Kidney epithelial cell (primary cell): ENCODE results near the gene HSDL1. TPM values are rescaled to one million over a fixed set of nuclear protein-coding genes. Genes with fewer than 3 reads are reported as not detected.

Source experiments
- DNase-seq: peaks from one replicate; pipeline ENCODE4 v3.0.0-alpha.2; 2010; ENCODE audit warnings: low read depth
- H3K27me3 ChIP-seq: 2 replicates; pipeline ENCODE4 v1.6.0; 2011; ENCODE audit warnings: low read length; ENCODE audit not compliant: control insufficient read depth, insufficient read depth
- H3K36me3 ChIP-seq: 2 replicates; pipeline ENCODE4 v1.5.1; 2011; ENCODE audit warnings: low read length; ENCODE audit not compliant: control insufficient read depth, insufficient read depth
- H3K4me3 ChIP-seq: 2 replicates; pipeline ENCODE4 v1.5.1; 2011; ENCODE audit warnings: low read depth, mild to moderate bottlenecking, control low read depth, low read length
- total RNA-seq: library from RNA; depleted of rRNA; stranded (reverse); fragments of >200 nt; gene quantifications from 2 replicates; pipeline ENCODE4 v1.2.3, GENCODE V29; 2015
- TF ChIP-seq, protein P1 (sequence below): IDR thresholded peaks from 2 replicates; pipeline ENCODE4 v1.5.1; 2011; ENCODE audit warnings: mild to moderate bottlenecking, moderate library complexity, low read length, control low read depth, inconsistent platforms; ENCODE audit not compliant: insufficient read depth, poor library complexity, severe bottlenecking

HSDL1 gene
- total RNA-seq, 1 donor from 2014 or later, result 37.9 TPM

GRCh38 chr16:84159007-84159406 lies 14.0 kb upstream of the HSDL1 start:
- Histone ChIP-seq H3K4me3 (no peak overlapping the region), H3K27me3 (peaks cover 3% of the 10 kb centered on the region), H3K36me3 (no peaks in the 10 kb centered on the region)
- TF ChIP-seq, protein P1, sequence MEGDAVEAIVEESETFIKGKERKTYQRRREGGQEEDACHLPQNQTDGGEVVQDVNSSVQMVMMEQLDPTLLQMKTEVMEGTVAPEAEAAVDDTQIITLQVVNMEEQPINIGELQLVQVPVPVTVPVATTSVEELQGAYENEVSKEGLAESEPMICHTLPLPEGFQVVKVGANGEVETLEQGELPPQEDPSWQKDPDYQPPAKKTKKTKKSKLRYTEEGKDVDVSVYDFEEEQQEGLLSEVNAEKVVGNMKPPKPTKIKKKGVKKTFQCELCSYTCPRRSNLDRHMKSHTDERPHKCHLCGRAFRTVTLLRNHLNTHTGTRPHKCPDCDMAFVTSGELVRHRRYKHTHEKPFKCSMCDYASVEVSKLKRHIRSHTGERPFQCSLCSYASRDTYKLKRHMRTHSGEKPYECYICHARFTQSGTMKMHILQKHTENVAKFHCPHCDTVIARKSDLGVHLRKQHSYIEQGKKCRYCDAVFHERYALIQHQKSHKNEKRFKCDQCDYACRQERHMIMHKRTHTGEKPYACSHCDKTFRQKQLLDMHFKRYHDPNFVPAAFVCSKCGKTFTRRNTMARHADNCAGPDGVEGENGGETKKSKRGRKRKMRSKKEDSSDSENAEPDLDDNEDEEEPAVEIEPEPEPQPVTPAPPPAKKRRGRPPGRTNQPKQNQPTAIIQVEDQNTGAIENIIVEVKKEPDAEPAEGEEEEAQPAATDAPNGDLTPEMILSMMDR, result no peak
- no peak for DNase-seq

DNA sequence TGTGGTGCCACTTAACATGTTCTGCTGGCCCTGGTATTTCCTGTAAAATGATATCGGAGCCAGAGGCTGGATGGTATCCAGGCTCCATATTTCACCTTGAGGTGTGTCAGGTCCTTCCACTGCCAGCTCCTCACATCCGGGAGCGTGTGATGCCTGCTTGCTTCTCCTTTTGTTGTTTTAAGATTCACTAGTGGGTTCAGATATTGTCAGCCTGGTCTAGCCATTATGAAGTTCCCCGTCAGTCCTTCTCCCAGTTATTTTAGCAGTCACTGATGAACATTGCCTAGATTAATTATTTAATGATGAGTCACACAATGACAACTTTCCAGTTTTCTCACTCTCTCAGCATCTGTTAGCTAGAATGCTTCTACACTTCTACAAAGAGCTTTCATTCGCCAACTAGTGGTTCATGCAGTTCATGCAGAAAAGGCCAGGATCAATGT lies 11.4 kb upstream of the HSDL1 start:
- TF ChIP-seq, protein P1, result peak; percentile 31
- no peaks in the 10 kb centered on the region for H3K36me3 ChIP-seq
- H3K4me3 ChIP-seq, result no peak overlapping the region
- H3K27me3 ChIP-seq, result no peaks in the 10 kb centered on the region
- DNase-seq, result peak; percentile 45

- Histone ChIP-seq H3K36me3 (no peaks in the 10 kb centered on the region), H3K27me3 (no peaks in the 10 kb centered on the region), H3K4me3 (no peak overlapping the region)
- TF ChIP-seq, protein P1, result no peak
- no peak for DNase-seq
These were observed 10.8 kb upstream of the HSDL1 start for GRCh38 chr16:84155771-84156170.

DNA sequence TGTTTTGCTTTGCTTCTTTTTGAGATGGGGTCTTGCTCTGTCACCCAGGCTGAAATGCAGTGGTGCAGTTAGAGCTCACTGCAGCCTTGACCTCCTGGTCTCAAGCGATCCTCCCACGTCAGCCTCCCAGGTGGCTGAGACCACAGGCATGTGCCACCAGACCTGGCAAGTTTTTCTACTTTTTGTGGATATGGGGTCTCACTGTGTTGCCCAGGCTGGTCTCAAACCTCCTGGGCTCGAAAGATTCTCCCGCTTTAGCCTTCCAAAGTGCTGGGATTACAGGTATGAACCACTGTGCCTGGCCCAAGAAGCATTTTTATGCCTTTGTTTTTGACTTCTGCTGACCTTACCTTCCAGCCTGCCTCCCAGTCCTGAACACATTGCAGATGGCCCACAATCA lies 10.2 kb upstream of the HSDL1 start:
- TF ChIP-seq, protein P1, result no peak
- Histone ChIP-seq H3K27me3 (no peaks in the 10 kb centered on the region), H3K4me3 (no peak overlapping the region), H3K36me3 (no peaks in the 10 kb centered on the region)
- DNase-seq, result no peak

GRCh38 chr16:84153660-84154214 lies 8.8 kb upstream of the HSDL1 start:
- Histone ChIP-seq H3K36me3 (no peaks in the 10 kb centered on the region), H3K27me3 (no peaks in the 10 kb centered on the region), H3K4me3 (no peak overlapping the region)
- no peak for DNase-seq
- TF ChIP-seq, protein P1, result no peak

GRCh38 chr16:84150926-84151325 lies 5.9 kb upstream of the HSDL1 start:
- Histone ChIP-seq H3K4me3 (no peak overlapping the region), H3K36me3 (no peaks in the 10 kb centered on the region), H3K27me3 (peaks cover 10% of the 10 kb centered on the region)
- TF ChIP-seq, protein P1, result no peak
- DNase-seq, result no peak
